Dermis microvascular lymphatic vessel endothelial cell (primary cell): Measurements from ENCODE around the gene ZNF217. TPM values are rescaled to one million over a fixed set of nuclear protein-coding genes. Genes with fewer than 3 reads are reported as not detected.
A peak's percentile ranks its signal among the peaks of the same experiment; 100 is the strongest.
"Not testable (repeated sequence)": the region's sequence is repeated elsewhere in the genome, so short reads cannot be mapped to it uniquely, and the experiment has no call there.

Experiments
- DNase-seq, 2 donors: peaks; one replicate each; pipeline versions ENCODE4 v3.0.0 to v3.0.0-alpha.2; 2010; ENCODE audit warnings: low read depth in 2 of 2
- total RNA-seq: library from RNA; depleted of rRNA; stranded (reverse); fragments of >200 nt; gene quantifications from 2 replicates; pipeline ENCODE4 v1.2.1, GENCODE V29; 2014

Gene ZNF217
- total RNA-seq, 1 donor from 2014 or later: 9.0 TPM

DNA sequence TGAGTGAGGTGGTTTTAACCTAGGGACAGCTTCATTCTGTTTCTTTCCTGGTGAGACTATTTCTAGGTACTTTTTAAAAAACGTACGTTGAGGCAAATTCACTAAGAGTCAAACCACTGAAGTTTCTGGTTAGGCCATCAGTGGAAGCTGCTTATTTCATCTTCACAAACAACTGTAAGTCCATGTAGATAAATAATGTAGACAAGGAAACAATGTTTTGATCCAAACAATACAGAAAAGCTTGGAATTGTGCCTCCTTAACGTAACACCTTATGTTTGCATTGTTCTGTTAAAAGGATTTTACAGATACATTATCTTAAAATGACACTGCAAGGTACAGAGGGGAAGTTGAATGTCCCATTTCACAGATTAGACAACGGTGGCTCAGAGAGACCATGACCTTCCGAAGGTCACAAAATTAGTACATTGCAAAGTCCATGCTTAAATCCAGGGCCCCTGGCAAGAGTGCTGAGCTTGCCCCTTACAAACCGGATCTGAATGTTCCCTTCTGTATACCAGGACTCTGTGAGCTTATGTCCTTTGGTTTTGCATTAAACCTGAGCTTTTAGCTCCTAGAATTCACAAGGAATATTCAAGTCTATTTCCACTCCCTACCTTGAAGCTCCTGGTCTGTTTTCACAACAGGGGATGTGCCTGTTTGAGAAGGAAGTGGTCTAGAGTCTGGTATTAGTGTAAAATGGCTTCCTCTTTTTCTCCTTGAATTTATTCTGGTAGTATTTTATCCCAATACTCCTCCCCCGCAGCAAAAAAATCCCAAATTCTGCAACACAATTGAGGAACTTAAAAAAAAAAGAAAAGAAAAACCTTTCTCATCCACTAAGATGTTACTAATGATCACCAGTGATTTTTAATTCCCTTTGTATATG lies 28.9 kb upstream of the ZNF217 start:
- peak in 1 of 2 donors; percentile 18 for DNase-seq

- DNase-seq: peak; percentile 25 to 78
These were observed 28.0 kb upstream of the ZNF217 start for GRCh38 chr20:53621482-53622246.

- not testable (repeated sequence) for DNase-seq
These were observed 24.9 kb upstream of the ZNF217 start for GRCh38 chr20:53618490-53619000.

DNA sequence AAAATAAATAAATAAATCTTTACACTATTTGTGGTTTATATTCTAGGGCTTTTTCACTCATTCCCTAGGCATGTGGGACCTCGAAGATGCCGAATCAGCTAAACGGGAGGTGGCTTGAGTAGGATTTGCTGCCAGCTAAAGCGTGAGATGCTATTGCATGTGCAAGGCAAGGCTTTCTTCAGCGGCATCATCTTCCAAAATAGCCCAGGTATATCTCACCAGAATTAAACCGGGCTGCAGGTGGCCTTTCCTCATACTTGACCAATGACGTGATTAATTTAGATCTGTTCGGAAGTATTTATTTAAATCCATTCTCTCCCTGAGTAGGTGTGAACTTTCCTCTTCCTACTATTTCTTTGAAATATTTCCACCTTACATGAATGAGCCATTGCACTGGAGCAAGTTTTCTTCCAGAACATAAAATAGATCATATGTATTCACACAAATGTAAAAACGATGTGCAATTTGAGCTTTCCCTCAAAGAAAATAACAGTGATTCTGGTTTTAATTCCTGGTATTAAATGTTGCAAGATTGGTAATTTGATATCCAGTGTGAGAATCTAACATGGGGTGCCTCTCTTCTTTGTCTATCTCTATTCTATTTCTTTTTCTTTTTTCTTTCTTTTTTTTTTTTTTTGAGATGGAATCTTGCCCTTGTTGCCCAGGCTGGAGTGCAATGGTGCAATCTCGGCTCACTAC lies 24.3 kb upstream of the ZNF217 start:
- no peak for DNase-seq

DNA sequence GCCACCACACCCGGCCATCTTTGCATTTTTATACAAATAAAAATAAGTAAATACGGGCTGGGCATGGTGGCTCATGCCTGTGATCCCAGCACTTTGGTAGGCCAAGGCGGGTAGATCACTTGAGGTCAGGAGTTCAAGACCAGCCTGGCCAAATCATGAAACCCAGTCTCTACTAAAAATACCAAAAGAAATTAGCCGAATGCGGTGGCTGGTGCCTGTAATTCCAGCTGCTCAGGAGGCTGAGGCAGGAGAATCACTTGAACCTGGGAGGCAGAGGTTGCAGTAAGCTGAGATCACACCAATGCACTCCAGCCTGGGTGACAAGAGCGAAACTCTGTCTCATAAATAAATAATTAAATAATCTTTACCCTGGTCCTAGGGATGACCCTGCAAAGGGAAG lies 22.9 kb upstream of the ZNF217 start:
- DNase-seq: not testable (repeated sequence)

DNA sequence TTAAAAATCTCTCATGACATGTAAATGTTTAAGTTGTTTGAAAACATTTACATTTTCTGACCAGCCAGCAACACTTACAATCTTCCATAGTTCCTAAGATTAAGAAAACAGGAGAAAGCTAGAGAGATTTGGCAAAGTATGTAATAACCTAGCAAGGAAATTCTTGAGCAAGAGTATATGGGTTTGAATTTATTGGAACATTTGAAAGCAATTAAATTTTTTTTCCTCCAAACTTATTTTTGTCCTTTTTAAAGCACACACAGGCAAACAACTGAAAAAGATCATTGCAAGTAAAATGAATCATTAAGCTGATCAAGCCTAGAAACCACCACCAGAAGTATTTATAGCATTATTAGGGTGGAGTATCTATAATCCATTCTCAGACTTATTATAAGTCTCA lies 20.1 kb upstream of the ZNF217 start:
- no peak for DNase-seq

- not testable (repeated sequence) for DNase-seq
These were observed 18.6 kb upstream of the ZNF217 start for GRCh38 chr20:53612289-53612688.

- DNase-seq: peak in 1 of 2 donors; percentile 65
These were observed 17.8 kb upstream of the ZNF217 start for GRCh38 chr20:53611449-53611894.

GRCh38 chr20:53609491-53610445 lies 16.1 kb upstream of the ZNF217 start:
- peak in 1 of 2 donors; percentile 34 for DNase-seq

DNA sequence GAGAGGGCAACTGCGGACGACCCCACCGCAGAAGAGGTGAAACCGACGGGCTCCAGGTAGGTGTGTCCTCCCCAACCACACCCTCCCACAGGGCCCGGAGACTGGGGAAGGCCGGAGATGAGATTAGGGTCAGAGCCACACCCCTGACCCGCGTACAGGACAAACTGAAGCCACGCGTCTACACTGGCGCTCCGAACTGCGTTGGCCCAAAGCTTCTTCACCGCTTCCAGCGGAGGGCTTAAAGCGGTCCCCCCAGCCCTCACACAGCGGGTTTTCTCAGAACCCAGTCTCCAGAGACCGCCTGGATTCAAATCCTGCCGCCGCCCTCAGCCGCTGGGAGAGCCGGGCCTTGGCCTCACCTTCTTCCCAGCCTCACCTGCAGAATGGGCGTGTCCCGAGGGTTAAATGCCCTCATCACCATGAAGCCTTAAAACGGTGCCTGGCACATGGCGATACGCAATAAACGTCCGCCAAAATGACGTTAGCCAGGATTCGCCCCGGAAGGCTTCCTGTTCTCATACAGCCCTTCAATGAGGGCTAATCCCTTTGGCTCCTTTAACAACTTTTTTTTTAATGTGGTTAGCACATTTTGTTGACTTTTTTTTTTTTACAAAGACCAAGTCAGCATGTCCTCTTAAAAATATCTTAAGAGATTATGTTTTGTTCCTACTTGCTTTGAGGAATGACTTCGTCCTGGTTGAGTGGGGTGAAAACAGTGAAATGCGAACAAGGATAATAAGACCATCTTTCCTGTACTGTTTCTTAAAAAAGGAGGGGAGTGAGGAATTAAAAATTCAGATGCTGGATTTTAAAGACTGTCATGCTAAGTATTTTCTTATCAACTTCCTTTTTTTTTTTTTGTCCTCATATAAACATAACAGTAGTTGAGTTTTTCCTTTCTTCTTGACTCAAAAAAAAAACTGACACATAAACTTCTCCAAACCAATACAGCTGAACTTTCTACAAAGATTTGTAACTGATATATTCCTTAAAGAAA lies 15.1 kb upstream of the ZNF217 start:
- DNase-seq: no peak

DNA sequence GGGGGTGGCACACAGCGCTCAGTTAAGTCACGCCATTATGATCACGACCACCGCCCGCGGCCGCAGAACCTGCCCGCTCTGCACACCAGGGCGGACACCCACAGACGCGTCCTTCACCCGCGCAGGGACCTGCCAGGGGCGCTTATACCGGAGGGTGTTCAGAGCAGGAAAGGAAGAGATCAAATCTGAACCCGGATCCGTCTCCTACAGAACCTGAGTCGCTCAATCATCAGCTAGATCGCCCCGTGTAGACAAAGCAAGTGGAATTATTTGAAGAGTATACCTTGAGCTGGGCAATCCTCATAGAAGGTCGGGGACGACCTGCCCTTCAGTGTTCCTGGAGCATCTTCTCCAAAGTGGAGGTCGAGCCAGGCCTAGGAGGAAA lies 14.4 kb upstream of the ZNF217 start:
- DNase-seq: no peak

GRCh38 chr20:53606364-53606985 lies 12.8 kb upstream of the ZNF217 start:
- DNase-seq: peak in 1 of 2 donors; percentile 82

- DNase-seq: not testable (repeated sequence)
These were observed 11.8 kb upstream of the ZNF217 start for GRCh38 chr20:53605401-53605800.

DNA sequence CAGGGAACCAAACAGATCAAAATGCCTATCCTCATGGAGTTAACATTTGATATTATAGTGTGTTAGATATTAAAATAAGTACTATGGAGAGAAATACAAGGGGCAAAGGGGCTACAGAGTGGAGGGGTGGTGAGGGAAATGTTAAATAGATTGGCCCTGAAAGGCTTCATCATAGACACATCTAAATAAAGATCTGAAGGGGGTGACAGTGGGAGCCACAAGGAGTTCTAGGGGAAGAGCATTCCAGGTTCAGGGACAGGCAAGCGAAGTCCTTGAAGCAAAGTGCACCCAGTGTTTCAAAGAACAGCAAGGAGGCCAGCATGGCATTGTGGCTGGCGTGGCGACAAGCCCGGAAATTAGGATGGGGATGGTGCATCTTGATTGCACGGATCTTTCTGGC lies 11.2 kb upstream of the ZNF217 start:
- DNase-seq: not testable (repeated sequence)

DNA sequence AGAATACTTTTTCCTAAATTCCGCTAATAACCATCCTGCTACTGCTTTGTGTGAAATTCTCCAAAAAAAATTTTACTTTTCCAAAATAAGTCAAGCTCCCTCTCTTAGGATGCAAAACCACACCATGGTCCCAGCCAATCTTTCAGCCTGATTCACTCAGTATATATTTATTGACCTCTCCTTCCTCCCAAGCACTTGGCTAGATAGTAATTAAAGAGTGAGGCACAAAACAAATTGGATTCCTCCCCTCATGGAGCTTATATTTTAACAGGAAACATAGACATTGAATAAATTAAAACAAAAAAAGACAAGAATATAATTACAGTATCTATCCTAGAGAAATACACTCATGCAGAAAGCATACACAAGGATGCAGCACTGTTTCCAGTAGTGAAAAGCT lies 9.0 kb upstream of the ZNF217 start:
- DNase-seq: no peak

- DNase-seq: no peak
These were observed 6.4 kb upstream of the ZNF217 start for GRCh38 chr20:53599910-53600632.

DNA sequence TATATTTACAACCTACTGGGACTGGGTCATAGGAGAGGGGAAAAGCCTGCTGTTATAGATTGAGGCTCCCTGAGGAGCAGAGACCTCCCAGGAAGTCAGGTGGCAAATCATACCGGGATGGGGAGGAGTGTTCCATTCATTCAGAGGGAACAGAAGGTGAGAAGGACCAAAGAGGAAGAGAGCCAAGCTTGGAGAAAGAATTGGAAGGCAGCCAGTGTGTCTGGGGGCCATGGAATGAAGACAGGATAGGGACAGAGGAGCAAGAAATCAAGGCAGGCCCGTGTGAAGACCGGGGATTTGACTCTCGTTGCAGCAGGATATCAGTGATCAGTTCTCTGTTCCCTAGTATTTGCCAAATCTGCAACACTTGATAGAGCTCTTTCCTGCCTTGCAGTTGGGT lies 5.7 kb upstream of the ZNF217 start:
- DNase-seq: no peak

GRCh38 chr20:53599044-53599362 lies 5.4 kb upstream of the ZNF217 start:
- no peak for DNase-seq
